HepG2 (cell line): ENCODE results near the gene CLRN3. TPM values are rescaled to one million over a fixed set of nuclear protein-coding genes. Genes with fewer than 3 reads are reported as not detected.

Experiments used
- ATAC-seq: fragments of 200-7000 bp; cut with Tn5 transposase; 3 replicates; pipeline ENCODE4 v1.9.1; 2020; ENCODE audit warnings: mild to moderate bottlenecking, moderate library complexity
- BruUV-seq: library from RNA; stranded (reverse); fragments of 400-500 nt; replicated peaks from 2 replicates; lab custom pipeline; 2021; lab: Mats Ljungman, UMichigan
- CTCF ChIA-PET: fragments of 300-600 bp; formaldehyde crosslinking; extraction: SDS; loops from one replicate; lab custom pipeline; 2021; ENCODE audit warnings: low total read pairs, inconsistent platforms, low intra/inter-chr PET ratio; lab: Yijun Ruan, JAX
- POLR2A ChIA-PET: fragments of 350-600 bp; sonication (Branson Sonifier 250); formaldehyde crosslinking; loops from one replicate; lab custom pipeline; 2020; ENCODE audit warnings: antibody characterized with exemption, inconsistent platforms; lab: Yijun Ruan, JAX
- DNase-seq: peaks from one replicate; pipeline ENCODE4 v3.0.0-alpha.2; 2015; ENCODE audit warnings: low spot score
- FAIRE-seq: peaks from 3 replicates; lab custom pipeline; 2011; peaks lifted over from hg19 to GRCh38; lab: Jason Lieb, UNC
- H2AFZ ChIP-seq: one replicate; pipeline ENCODE4 v1.6.1; 2011; ENCODE audit warnings: low read length, inconsistent platforms
- H3K27ac ChIP-seq: fragments of 300-600 bp; 3 replicates; pipeline ENCODE4 v1.8.0; 2011; ENCODE audit warnings: mixed run types, mild to moderate bottlenecking, mixed read lengths, low read length, inconsistent platforms; ENCODE audit not compliant: insufficient read depth; ENCODE audit errors: extremely low read length
- H3K27me3 ChIP-seq, 2 experiments: fragments of 200-600 bp in 1 of 2; 2 replicates in 1 of 2; 3 replicates in 1 of 2; pipeline versions ENCODE4 v1.6.0 to v1.8.0; 2011; ENCODE audit warnings: low read length in 2 of 2, mild to moderate bottlenecking in 2 of 2, moderate library complexity in 2 of 2, inconsistent platforms in 1 of 2; ENCODE audit not compliant: insufficient read depth in 2 of 2, control insufficient read depth in 1 of 2
- H3K36me3 ChIP-seq, 2 experiments: fragments of 200-600 bp in 1 of 2; replicated peaks in 1 of 2; 2 replicates in 1 of 2; 3 replicates in 1 of 2; pipeline versions ENCODE4 v1.5.1 to v1.8.0; 2011; ENCODE audit warnings: low read length in 2 of 2, inconsistent platforms in 1 of 2; ENCODE audit not compliant: insufficient read depth in 2 of 2, control insufficient read depth in 1 of 2
- H3K4me1 ChIP-seq: 2 replicates; pipeline ENCODE4 v1.5.1; 2012; ENCODE audit warnings: low read length, inconsistent platforms; ENCODE audit not compliant: insufficient read depth
- H3K4me2 ChIP-seq: 2 replicates; pipeline ENCODE4 v1.6.0; 2011; ENCODE audit warnings: low read depth, low read length, inconsistent platforms
- H3K4me3 ChIP-seq, 3 experiments: fragments of 200-600 bp in 1 of 3; sonication (generic), shearing (Covaris generic) in 1 of 3; replicated peaks in 1 of 3; 2 replicates each; pipeline ENCODE4 v1.5.1; 2011 to 2016; ENCODE audit warnings: low read length in 3 of 3, inconsistent platforms in 2 of 3, low read depth in 2 of 3, mild to moderate bottlenecking in 2 of 3, control low read depth in 1 of 3, mixed read lengths in 1 of 3; ENCODE audit not compliant: insufficient read depth in 1 of 3
- H3K79me2 ChIP-seq: one replicate; pipeline ENCODE4 v1.6.1; 2011; ENCODE audit warnings: low read length, inconsistent platforms; ENCODE audit not compliant: insufficient read depth
- H3K9ac ChIP-seq: 2 replicates; pipeline ENCODE4 v1.6.0; 2011; ENCODE audit warnings: mild to moderate bottlenecking, low read depth, low read length, inconsistent platforms; ENCODE audit not compliant: insufficient read depth
- H3K9me3 ChIP-seq: 2 replicates; pipeline ENCODE4 v1.5.1; 2012; ENCODE audit warnings: mild to moderate bottlenecking, low read length
- H4K20me1 ChIP-seq: 2 replicates; pipeline ENCODE4 v1.6.0; 2011; ENCODE audit warnings: inconsistent platforms, mild to moderate bottlenecking, low read length, moderate library complexity; ENCODE audit not compliant: insufficient read depth
- HCFC1 ChIP-seq: fragments of 150-350 bp; IDR thresholded peaks from 2 replicates; pipeline ENCODE4 v1.6.1; 2014; ENCODE audit warnings: low read depth, low read length
- NCOA1 ChIP-seq: sonication (generic); formaldehyde crosslinking; IDR thresholded peaks from 2 replicates; pipeline ENCODE4 v1.9.0; 2021; ENCODE audit warnings: missing genetic modification reagents
- RBM22 ChIP-seq: fragments of 200-400 bp; formaldehyde crosslinking; optimal IDR thresholded peaks from 2 replicates; pipeline ENCODE3; 2017; ENCODE audit warnings: mild to moderate bottlenecking, low read length, moderate library complexity
- REPIN1 ChIP-seq: sonication (generic); formaldehyde crosslinking; IDR thresholded peaks from 2 replicates; pipeline ENCODE4 v1.8.0; 2022; ENCODE audit warnings: missing genetic modification reagents, low read depth, mild to moderate bottlenecking, borderline replicate concordance
- RFX3 ChIP-seq: IDR thresholded peaks from 2 replicates; pipeline ENCODE4 v1.6.1; 2016; ENCODE audit warnings: missing biosample characterization, missing genetic modification reagents
- WIZ ChIP-seq: sonication (generic); formaldehyde crosslinking; IDR thresholded peaks from 2 replicates; pipeline ENCODE4 v1.5.1; 2020; ENCODE audit warnings: mild to moderate bottlenecking, missing genetic modification reagents
- ZFP41 ChIP-seq: sonication (generic); formaldehyde crosslinking; IDR thresholded peaks from 2 replicates; pipeline ENCODE4 v1.4.0; 2020; ENCODE audit warnings: mild to moderate bottlenecking, missing genetic modification reagents, borderline replicate concordance
- ZNF317 ChIP-seq: sonication (generic); formaldehyde crosslinking; IDR thresholded peaks from 2 replicates; pipeline ENCODE4 v1.5.0; 2020; ENCODE audit warnings: mild to moderate bottlenecking, missing genetic modification reagents
- WGBS: methylation state at CpG from one replicate; pipeline ENCODE4 v1.1.6; 2017; ENCODE audit warnings: low lambda C conversion rate; 5-methylcytosine and 5-hydroxymethylcytosine counted together
- in situ Hi-C: cut with HindIII; loops from 2 replicates; pipeline ENCODE4 v1.10.0; 2017; ENCODE audit warnings: low pct_unique_long_range_greater_than_20kb; ENCODE audit not compliant: extremely low pct_ligation_motif_present
- intact Hi-C: fragments of 100-400 bp; cut with micrococcal nuclease; formaldehyde crosslinking; loops from one replicate; pipeline ENCODE4 v1.10.0; 2022; ENCODE audit not compliant: unreplicated experiment
- polyA plus RNA-seq, 8 experiments: library from polyadenylated mRNA; depleted of rRNA in 3 of 8; stranded (reverse) in 7 of 8; unstranded in 1 of 8; fragments of >200 nt; fragmentation: Illumina TruSeq in 4 of 8; extraction: Trizol in 4 of 8; gene quantifications; 2 replicates each; pipeline versions ENCODE4 v1.2.1 to v1.2.3, GENCODE V29; 2011 to 2016; ENCODE audit warnings: low read depth in 4 of 8, missing spikeins in 1 of 8, mixed read lengths in 1 of 8; ENCODE audit not compliant: insufficient read depth in 1 of 8
- total RNA-seq, 5 experiments: library from RNA; depleted of rRNA; stranded (reverse); fragments of >200 nt; fragmentation: Illumina TruSeq; extraction: Trizol; gene quantifications; 2 replicates each; pipeline ENCODE4 v1.2.3, GENCODE V29; 2016; ENCODE audit warnings: low read depth in 1 of 5
- TF ChIP-seq, protein P1 (sequence below): sonication (generic); formaldehyde crosslinking; IDR thresholded peaks from 2 replicates; pipeline ENCODE4 v1.4.0; 2020; ENCODE audit warnings: missing genetic modification reagents
- TF ChIP-seq, protein P2 (sequence below): sonication (generic); formaldehyde crosslinking; IDR thresholded peaks from 2 replicates; pipeline ENCODE4 v1.8.0; 2022; ENCODE audit warnings: missing genetic modification reagents, mild to moderate bottlenecking, borderline replicate concordance
- TF ChIP-seq, protein P3 (sequence below): sonication (generic); formaldehyde crosslinking; IDR thresholded peaks from 2 replicates; pipeline ENCODE4 v1.8.1; 2023; ENCODE audit warnings: missing genetic modification reagents, mild to moderate bottlenecking, borderline replicate concordance
- TF ChIP-seq, protein P4 (sequence below), 2 experiments: sonication (generic) in 1 of 2; formaldehyde crosslinking in 1 of 2; IDR thresholded peaks; 2 replicates each; pipeline versions ENCODE4 v1.4.0 to v1.6.1; 2016 to 2020; ENCODE audit warnings: borderline replicate concordance in 1 of 2, low read depth in 1 of 2, mild to moderate bottlenecking in 1 of 2, missing genetic modification reagents in 1 of 2
- TF ChIP-seq, protein P5 (sequence below): sonication (generic); formaldehyde crosslinking; IDR thresholded peaks from 2 replicates; pipeline ENCODE4 v1.5.0; 2020; ENCODE audit warnings: missing genetic modification reagents

Gene CLRN3
- total and polyA plus RNA-seq, 2 of the 13 experiments (the other 11 are each of a cell fraction or from before 2014, with no cell fraction given) = not detected

DNA sequence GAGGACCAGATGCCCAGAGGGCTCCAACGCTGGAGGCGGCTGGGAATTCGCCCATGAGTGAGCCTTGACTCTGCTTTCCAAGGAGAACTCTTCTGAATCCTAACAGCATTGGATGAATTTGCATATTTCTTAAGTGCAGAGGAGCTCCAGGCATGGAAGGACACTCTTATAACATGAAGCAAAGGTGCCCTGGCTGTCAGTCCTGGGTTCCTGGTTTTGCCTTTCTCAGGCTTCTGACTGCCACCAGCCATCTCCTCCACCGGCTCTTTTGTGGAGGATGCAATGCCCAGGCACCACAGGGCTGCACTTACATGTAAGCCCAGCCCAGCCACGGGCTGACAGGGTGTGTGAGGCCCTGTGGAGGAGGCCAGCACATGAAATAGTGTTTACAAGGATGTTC, 8.2 kb downstream of the CLRN3 start (continued):
- TF ChIP-seq HCFC1 (no peak), RFX3 (CRISPR knock-in tag) (no peak)

DNA sequence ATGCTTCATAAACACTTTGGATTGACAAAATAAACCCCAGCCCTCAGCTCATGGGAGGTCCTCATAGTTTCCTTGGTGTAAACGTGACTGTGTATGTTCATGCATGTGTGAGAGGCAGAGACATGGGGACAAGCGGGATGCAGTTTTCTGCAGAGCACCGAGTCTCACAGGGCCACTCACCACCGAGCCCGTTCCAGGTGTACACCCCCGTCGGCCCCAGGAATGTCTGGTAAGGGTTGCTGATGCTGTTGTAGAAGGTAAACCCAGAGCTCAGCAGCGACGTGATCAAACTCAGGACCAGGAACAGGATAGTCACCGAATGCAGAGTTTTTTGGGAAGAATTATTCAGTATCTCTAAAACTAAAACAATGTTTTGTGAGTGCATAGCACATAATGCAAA, 9.2 kb downstream of the CLRN3 start:
- CTCF ChIA-PET = no interaction called here
- H3K27me3 ChIP-seq = no peaks in the 10 kb centered on the region
- H3K4me3 ChIP-seq = no peak overlapping the region
- no peak for TF ChIP-seq REPIN1
- TF ChIP-seq, protein P1, sequence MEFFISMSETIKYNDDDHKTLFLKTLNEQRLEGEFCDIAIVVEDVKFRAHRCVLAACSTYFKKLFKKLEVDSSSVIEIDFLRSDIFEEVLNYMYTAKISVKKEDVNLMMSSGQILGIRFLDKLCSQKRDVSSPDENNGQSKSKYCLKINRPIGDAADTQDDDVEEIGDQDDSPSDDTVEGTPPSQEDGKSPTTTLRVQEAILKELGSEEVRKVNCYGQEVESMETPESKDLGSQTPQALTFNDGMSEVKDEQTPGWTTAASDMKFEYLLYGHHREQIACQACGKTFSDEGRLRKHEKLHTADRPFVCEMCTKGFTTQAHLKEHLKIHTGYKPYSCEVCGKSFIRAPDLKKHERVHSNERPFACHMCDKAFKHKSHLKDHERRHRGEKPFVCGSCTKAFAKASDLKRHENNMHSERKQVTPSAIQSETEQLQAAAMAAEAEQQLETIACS (CRISPR knock-in tag) = no peak
- TF ChIP-seq, protein P2, sequence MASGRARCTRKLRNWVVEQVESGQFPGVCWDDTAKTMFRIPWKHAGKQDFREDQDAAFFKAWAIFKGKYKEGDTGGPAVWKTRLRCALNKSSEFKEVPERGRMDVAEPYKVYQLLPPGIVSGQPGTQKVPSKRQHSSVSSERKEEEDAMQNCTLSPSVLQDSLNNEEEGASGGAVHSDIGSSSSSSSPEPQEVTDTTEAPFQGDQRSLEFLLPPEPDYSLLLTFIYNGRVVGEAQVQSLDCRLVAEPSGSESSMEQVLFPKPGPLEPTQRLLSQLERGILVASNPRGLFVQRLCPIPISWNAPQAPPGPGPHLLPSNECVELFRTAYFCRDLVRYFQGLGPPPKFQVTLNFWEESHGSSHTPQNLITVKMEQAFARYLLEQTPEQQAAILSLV (CRISPR knock-in tag) = no peak
- TF ChIP-seq, protein P3, sequence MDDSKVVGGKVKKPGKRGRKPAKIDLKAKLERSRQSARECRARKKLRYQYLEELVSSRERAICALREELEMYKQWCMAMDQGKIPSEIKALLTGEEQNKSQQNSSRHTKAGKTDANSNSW (CRISPR knock-in tag) = no peak
- TF ChIP-seq, protein P4, sequence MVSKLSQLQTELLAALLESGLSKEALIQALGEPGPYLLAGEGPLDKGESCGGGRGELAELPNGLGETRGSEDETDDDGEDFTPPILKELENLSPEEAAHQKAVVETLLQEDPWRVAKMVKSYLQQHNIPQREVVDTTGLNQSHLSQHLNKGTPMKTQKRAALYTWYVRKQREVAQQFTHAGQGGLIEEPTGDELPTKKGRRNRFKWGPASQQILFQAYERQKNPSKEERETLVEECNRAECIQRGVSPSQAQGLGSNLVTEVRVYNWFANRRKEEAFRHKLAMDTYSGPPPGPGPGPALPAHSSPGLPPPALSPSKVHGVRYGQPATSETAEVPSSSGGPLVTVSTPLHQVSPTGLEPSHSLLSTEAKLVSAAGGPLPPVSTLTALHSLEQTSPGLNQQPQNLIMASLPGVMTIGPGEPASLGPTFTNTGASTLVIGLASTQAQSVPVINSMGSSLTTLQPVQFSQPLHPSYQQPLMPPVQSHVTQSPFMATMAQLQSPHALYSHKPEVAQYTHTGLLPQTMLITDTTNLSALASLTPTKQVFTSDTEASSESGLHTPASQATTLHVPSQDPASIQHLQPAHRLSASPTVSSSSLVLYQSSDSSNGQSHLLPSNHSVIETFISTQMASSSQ (IDR thresholded peaks at IDR 0.05; ENCODE audit: low read depth) = no peak
- TF ChIP-seq, protein P4 (CRISPR knock-in tag; IDR thresholded peaks at IDR 0.05; ENCODE audit: borderline replicate concordance) = no peak
- TF ChIP-seq, protein P5, sequence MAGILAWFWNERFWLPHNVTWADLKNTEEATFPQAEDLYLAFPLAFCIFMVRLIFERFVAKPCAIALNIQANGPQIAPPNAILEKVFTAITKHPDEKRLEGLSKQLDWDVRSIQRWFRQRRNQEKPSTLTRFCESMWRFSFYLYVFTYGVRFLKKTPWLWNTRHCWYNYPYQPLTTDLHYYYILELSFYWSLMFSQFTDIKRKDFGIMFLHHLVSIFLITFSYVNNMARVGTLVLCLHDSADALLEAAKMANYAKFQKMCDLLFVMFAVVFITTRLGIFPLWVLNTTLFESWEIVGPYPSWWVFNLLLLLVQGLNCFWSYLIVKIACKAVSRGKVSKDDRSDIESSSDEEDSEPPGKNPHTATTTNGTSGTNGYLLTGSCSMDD = no peak
- no peak for TF ChIP-seq WIZ (CRISPR knock-in tag)
- TF ChIP-seq RBM22 = no peak
- TF ChIP-seq ZFP41 (CRISPR knock-in tag) = no peak
- TF ChIP-seq NCOA1 (CRISPR knock-in tag) = no peak
- TF ChIP-seq ZNF317 (CRISPR knock-in tag) = no peak
- TF ChIP-seq, all 625 proteins: peak for 0
- H3K9ac ChIP-seq = no peak overlapping the region
- no peaks in the 10 kb centered on the region for H4K20me1 ChIP-seq
- no peaks in the 10 kb centered on the region for H3K9me3 ChIP-seq
- no peak overlapping the region for H3K27ac ChIP-seq
- POLR2A ChIA-PET = no interaction called here
- 44% methylated on average over 10 of the region's 10 CpGs for whole genome bisulfite sequencing
- no peaks in the 10 kb centered on the region for H3K36me3 ChIP-seq
- no peak overlapping the region for H2AFZ ChIP-seq
- peaks cover 14% of the 10 kb centered on the region for H3K4me1 ChIP-seq
- no peak for DNase-seq
- in situ Hi-C loops = no loop called here
- intact Hi-C loops = no loop called here
- no peak for ATAC-seq
- H3K4me2 ChIP-seq = no peak overlapping the region
- no TSS peak for BruUV-seq
- no peak for FAIRE-seq
- H3K79me2 ChIP-seq = no peaks in the 10 kb centered on the region
